Occipital lobe (tissue), 2 donors: ENCODE results near the gene TMEM108. TPM values are rescaled to one million over a fixed set of nuclear protein-coding genes. Genes with fewer than 3 reads are reported as not detected.

Experiments
- DNase-seq: peaks from one replicate; lab custom pipeline; 2025; lab: John Stamatoyannopoulos, UW
- total RNA-seq: library from RNA; depleted of rRNA; stranded (reverse); fragments of >200 nt; gene quantifications from one replicate; pipeline ENCODE4 v1.2.3, GENCODE V29; 2014

The TMEM108 gene
- total RNA-seq, 1 donor from 2014 or later, result 27.1 TPM

DNA sequence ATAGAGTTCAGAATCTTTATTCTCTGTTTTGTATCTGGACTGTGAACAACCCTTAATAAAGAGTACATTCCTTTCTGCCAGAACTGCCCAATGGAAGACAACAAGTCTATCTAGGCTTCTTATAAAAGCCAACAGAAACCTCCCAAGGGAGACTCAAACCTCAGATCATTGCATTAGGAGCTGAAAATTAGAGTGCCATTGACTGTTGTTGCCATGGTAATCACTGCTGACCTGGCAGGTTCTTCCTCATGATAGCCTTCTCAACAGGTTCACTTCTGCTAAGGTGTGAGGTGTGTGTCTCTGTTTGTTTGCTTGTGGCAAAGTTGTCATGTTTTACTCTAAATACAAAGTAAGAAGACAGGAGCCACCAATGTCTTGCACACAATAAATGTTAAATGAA, 79.2 kb downstream of the TMEM108 start:
- DNase-seq, result no peak

- no peak for DNase-seq
These were observed 81.0 kb downstream of the TMEM108 start for GRCh38 chr3:133119176-133119575.

DNA sequence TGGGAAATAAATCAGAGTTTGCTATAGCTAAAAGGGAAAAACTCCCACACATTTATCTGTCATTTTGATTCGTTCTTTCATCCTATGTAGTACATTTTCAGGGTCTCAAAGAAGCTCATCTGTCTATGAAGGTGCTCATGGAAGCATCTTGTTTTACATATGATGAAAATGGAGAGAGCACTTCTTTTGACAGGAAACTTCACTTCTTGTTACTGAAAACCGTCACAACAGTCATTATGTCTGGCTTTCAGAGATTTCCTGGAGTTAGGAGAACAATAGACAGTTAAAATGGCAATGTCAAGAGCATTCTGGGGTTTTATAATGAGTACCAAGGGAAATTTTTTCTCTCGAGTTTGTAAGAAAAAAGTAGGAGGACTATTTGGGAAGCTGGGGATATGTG, 83.3 kb downstream of the TMEM108 start:
- DNase-seq, result no peak

DNA sequence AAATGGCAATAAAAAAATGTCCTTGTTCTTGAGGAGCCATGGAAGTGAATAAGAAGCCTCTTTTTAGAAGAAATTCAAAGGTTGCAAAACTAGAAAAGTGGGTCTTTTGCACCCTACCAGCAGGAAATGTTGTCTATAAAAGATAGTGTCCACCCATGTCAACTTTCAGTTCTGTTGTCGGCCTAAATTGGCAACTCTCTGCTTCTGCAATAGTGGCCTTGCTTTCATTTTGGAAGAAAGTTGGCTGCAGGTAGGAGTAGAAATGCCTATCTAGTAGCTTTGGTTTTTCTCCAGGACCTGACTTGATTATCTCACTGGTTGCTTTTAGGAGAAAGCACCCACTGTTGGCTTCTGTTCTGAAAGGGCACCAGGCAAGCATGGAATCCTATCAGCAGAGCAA, 85.4 kb downstream of the TMEM108 start:
- no peak for DNase-seq

DNA sequence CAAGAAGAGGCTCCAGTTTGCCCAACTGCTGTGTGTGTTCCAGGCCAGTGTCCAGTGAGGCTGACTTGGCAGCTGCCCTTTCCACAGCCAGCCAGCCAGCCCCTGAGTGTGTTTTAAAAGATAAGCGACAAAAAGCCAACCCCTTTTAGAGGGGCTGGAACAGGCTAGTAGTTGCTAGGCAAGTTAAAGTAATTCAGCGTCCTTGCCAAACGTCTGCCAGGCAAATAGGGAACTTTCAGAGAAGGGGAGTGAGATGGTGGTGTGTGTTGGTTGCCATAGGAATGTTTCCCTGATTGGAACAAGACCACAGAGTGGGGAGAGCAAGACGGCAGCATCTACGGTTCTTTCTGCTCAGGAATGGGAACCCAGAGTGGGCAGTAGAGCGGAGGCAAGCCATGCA, 86.3 kb downstream of the TMEM108 start:
- peak; percentile 28 for DNase-seq

DNA sequence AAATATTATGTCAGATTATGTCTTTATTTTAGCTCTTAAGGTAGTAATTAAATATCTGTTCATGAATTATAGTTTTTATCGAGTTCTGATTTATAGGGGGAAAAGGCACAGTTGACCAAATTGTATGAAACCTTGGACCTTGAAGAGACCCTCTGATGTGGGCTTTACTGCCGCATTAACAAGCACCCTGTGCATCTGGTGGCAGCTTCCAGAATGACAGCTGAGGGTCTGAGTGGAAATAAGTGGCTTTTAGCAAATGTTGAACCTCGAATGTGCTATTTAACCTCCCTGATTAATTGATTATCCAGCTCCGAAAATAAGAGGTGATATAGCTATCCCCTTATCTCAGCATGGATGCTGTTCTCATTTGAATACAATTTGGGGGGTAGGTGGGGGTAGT, 87.0 kb downstream of the TMEM108 start:
- no peak for DNase-seq

DNA sequence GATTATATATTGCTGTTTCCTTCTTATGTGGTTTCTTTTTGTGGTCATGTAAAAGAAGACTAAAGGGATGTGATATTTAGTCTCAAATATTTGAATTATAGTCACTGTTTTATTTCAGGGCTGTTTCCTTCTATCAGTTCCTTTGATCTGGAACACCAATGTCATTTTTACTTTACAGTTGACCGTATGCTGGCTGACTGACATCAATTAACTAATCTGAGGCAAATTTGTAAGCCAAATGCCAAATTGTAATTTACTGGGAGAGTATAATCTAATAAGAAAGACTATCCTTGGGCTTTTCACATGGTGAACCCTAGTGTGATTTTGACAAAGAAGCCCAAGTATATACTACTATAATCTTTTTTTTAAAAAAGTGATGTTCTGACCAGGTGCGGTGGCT, 87.6 kb downstream of the TMEM108 start:
- no peak for DNase-seq

GRCh38 chr3:133127381-133127780, 89.2 kb downstream of the TMEM108 start:
- DNase-seq, result no peak

DNA sequence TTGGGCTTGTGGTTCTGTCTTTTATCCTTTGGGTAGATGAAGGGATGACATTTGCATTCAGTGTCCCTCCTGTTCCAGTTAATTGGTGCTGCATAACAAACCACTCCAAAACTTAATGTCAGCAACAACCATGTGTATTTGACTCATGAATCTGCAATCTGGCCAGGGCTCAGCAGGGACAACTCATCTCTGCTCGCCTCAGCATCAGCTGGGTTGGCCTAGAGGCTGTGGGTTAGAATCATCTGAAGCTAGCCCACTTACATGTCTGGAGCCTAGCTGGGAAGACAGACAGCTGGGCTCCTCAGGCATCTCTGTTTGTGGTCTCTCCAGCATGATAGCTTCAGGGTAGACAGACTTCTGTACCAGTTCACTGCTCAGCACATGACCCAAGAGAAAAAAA, 92.0 kb downstream of the TMEM108 start:
- DNase-seq, result no peak

- DNase-seq, result no peak
These were observed 97.1 kb downstream of the TMEM108 start for GRCh38 chr3:133135306-133135705.

DNA sequence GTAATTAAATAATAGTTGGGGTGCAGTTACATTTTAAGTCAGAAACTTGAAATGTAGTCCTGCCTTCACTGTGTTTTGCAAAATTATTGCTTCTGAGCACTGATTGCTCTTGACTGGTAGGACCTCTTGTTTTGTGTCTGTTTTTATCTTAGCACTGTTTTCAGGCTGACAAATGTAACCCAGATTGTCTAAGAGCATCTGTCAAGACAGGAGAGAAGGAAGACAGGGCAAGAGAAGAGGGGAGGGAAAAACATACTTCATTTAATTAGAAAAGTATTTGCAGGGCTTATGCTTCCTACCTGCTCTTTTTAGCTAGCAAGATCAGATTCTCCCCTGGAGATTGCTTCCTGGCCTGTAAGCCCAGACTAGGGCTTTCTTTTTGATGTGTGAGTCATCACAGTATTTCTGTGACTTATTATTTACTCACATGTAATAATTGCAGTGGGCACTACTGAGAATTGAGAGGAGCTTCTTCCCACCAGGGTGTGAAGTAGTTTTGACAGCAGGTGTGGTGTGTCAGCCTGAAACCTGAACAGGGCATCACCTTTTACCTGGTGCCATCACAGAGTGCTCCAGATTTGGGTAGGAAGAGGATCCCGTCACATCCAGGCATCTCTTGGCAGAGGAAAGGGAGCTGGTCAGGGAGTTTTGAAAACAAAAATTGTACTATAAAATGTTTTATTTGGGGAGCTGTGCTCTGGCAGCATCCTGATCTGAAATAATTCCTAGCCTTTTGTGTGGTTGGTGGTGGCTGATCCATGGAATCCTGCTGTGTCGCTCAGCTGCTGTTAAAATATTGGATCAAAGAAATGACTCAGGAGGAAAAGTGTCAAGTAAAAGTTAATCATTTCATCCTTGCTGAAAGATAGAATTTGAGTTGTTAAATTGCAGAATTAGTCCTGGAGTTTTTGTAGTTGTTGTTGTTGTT, 98.2 kb downstream of the TMEM108 start:
- no peak for DNase-seq

DNA sequence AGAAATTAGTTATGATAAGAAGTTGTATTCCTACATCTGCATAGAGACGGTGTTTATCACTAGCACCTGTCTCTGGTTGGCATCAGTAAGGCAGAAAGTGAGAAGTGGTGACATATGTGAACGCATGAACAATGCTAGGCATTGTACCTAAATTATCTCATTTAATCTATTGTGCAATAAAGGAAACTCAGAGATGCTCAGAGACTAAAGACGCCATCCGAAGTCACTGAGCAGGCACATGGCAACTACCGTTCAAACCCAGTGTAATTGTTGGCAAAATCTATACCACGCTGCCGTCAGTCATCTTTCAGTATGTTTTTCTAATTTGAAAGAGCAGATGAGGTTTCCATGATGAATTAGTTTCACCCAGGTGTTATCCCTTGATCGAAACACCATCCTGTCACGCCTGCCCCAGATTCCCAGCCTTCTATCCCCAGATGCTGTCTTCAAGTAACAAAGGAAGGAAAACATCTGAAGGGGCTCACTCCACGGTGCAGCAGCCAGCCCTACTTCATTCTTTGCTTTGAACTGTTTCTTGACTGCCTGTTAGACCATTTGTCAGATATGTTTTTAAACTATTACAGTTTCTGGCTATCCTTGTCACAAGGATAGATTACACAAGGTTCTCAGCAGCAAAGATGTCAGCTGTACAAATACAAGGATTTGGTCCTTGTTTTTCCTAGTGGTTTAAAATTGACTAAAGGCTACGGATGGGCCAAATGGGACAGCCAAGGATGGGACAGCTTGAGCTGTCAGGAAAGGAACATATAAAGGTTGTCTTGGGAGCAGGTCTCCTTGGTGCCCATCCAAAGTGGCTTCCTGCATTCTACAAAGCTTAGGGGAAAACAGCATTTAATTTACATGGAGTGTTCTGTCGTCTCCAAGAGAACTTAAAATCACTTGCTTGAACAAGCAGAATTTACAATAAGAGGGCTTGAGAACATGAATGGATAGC, 99.1 kb downstream of the TMEM108 start:
- no peak for DNase-seq

- DNase-seq, result no peak
These were observed 99.8 kb downstream of the TMEM108 start for GRCh38 chr3:133138017-133138416.

- no peak for DNase-seq
These were observed 113.9 kb downstream of the TMEM108 start for GRCh38 chr3:133152056-133152455.

DNA sequence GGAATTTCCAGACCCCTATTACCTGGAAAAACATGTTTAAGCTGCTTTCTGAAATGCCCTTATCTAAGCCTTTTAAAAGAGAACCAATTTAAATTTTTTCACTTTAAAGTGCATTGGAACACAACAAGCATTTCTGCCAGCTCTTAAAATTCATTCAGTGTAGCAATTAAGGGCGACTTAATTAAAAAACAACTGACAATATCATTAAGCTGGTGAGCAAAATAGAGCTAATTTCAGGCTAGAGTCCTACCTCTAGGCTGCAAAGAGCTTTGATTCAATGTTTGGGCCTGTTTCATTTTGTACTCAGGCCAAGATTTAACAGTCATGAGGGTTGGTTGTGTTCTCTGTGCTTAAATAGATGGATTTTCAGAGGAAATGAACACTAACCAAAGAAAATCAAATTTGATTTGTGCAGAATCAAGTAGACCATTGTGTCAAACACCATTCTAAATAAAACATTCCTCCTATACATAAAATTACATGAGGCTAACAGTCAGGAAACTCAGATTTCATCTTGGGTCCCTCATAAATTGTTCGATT, 114.6 kb downstream of the TMEM108 start:
- DNase-seq, result no peak

DNA sequence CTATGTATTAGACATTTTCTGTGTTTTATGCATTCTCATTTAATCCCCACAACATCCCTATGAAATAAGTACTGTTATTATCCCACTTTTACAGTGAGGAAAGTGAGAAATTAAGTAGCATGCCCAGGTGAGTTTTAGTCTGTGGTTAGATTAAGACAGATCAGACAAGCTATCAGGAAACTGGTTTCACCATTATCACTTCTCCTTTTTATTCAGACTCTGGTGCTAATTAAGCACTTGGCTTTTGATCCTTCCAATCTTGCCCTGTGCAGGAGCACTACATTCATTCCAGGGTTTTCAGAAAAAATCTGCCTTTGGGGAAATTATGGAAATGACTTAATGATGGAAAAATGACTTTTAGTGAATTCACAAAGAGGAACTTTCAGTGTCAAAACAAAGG, 115.2 kb downstream of the TMEM108 start:
- DNase-seq, result no peak

- DNase-seq, result no peak
These were observed 119.5 kb downstream of the TMEM108 start for GRCh38 chr3:133157716-133158115.

- no peak for DNase-seq
These were observed 120.5 kb downstream of the TMEM108 start for GRCh38 chr3:133158686-133159085.

GRCh38 chr3:133159498-133160475, 121.6 kb downstream of the TMEM108 start:
- DNase-seq, result no peak

GRCh38 chr3:133161656-133162055, 123.5 kb downstream of the TMEM108 start:
- DNase-seq, result no peak

DNA sequence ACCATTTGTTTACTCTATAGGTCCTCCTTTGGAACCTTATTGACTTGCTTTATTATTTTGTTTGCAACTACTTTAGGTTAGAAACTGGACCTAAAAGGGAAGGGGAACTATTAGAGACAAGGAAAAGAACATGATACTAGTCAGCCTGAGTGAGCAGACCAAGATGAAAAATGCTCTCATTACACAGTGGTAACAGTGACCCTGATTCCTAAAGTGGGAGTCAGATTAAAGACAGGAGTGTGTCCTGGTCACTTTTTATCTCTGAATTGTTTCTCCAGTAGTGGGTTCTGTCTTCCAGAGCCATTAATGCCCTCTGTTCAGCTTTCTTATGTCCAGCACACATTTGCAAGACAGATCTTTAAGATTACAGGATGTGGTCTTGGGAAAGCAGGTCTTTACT, 124.1 kb downstream of the TMEM108 start:
- no peak for DNase-seq
